A549 (cell line): ENCODE data around the gene FMNL2.

Experiments used
- EP300 ChIP-seq, 2 experiments: fragments of >200 bp; sonication (Bioruptor Twin); formaldehyde crosslinking; IDR thresholded peaks; 2 replicates in 1 of 2; 3 replicates in 1 of 2; pipeline ENCODE4 v1.6.1; 2016 to 2017
- JUN ChIP-seq, 2 experiments: fragments of >200 bp; sonication (Bioruptor Twin); formaldehyde crosslinking; IDR thresholded peaks; 2 replicates in 1 of 2; 3 replicates in 1 of 2; pipeline ENCODE4 v1.6.1; 2016 to 2017
- POLR2A ChIP-seq: IDR thresholded peaks from 2 replicates; pipeline ENCODE4 v1.6.1; 2012; ENCODE audit warnings: mild to moderate bottlenecking, low read length
- TF ChIP-seq, protein P1 (sequence below): fragments of >200 bp; sonication (Bioruptor Twin); formaldehyde crosslinking; IDR thresholded peaks from 3 replicates; pipeline ENCODE4 v1.5.1; 2016
- TF ChIP-seq, protein P2 (sequence below): fragments of 200-600 bp; sonication (generic); IDR thresholded peaks from 2 replicates; pipeline ENCODE4 v1.6.1; 2016; ENCODE audit warnings: antibody characterized with exemption, mild to moderate bottlenecking, moderate library complexity

DNA sequence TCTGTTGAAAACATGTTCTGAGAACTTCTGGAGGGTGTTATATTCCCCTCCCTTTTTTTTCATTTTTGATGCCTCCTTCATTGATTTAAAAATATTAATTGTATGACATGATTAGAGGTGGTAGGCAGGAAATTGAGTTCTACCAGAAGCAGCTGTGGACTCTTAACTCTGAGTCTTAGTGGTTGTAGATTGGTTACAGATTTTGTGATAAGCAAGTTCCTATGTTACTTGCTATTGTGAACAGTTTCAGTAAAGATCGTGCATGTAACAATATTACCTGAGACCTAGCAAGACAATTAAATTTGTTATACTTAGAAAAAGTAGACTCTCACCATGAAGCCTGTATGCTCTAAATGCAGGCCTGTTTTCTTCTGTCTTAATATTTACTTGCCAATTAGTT lies 294.2 kb downstream of the FMNL2 start:
- TF ChIP-seq, protein P1, sequence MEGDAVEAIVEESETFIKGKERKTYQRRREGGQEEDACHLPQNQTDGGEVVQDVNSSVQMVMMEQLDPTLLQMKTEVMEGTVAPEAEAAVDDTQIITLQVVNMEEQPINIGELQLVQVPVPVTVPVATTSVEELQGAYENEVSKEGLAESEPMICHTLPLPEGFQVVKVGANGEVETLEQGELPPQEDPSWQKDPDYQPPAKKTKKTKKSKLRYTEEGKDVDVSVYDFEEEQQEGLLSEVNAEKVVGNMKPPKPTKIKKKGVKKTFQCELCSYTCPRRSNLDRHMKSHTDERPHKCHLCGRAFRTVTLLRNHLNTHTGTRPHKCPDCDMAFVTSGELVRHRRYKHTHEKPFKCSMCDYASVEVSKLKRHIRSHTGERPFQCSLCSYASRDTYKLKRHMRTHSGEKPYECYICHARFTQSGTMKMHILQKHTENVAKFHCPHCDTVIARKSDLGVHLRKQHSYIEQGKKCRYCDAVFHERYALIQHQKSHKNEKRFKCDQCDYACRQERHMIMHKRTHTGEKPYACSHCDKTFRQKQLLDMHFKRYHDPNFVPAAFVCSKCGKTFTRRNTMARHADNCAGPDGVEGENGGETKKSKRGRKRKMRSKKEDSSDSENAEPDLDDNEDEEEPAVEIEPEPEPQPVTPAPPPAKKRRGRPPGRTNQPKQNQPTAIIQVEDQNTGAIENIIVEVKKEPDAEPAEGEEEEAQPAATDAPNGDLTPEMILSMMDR, result no peak
- no peak for TF ChIP-seq EP300 (IDR thresholded peaks at IDR 0.05)
- TF ChIP-seq, protein P2, sequence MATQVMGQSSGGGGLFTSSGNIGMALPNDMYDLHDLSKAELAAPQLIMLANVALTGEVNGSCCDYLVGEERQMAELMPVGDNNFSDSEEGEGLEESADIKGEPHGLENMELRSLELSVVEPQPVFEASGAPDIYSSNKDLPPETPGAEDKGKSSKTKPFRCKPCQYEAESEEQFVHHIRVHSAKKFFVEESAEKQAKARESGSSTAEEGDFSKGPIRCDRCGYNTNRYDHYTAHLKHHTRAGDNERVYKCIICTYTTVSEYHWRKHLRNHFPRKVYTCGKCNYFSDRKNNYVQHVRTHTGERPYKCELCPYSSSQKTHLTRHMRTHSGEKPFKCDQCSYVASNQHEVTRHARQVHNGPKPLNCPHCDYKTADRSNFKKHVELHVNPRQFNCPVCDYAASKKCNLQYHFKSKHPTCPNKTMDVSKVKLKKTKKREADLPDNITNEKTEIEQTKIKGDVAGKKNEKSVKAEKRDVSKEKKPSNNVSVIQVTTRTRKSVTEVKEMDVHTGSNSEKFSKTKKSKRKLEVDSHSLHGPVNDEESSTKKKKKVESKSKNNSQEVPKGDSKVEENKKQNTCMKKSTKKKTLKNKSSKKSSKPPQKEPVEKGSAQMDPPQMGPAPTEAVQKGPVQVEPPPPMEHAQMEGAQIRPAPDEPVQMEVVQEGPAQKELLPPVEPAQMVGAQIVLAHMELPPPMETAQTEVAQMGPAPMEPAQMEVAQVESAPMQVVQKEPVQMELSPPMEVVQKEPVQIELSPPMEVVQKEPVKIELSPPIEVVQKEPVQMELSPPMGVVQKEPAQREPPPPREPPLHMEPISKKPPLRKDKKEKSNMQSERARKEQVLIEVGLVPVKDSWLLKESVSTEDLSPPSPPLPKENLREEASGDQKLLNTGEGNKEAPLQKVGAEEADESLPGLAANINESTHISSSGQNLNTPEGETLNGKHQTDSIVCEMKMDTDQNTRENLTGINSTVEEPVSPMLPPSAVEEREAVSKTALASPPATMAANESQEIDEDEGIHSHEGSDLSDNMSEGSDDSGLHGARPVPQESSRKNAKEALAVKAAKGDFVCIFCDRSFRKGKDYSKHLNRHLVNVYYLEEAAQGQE, result no peak
- no peak for TF ChIP-seq JUN (IDR thresholded peaks at IDR 0.05)
- TF ChIP-seq POLR2A, result no peak
